Upper lobe of left lung (tissue), 6 donors: ENCODE results near the gene RARB. TPM values are rescaled to one million over a fixed set of nuclear protein-coding genes. Genes with fewer than 3 reads are reported as not detected.

Source experiments
- ATAC-seq, 2 donors: fragments of 200-7000 bp; cut with Tn5 transposase; one replicate each; pipeline ENCODE4 v1.9.1; 2022; ENCODE audit warnings: mild to moderate bottlenecking in 2 of 2, moderate library complexity in 2 of 2; ENCODE audit not compliant: low FRiP score in 2 of 2
- DNase-seq, 2 donors: peaks; one replicate each; pipeline ENCODE4 v3.0.0-alpha.2; 2019 to 2020
- H3K27ac ChIP-seq, 4 donors: fragments of 200-600 bp; sonication (generic); one replicate each; pipeline ENCODE4 v1.5.1; 2016 to 2019
- H3K27me3 ChIP-seq, 4 donors: fragments of 200-600 bp; sonication (generic); one replicate each; pipeline ENCODE4 v1.5.1; 2017 to 2019
- H3K36me3 ChIP-seq, 4 donors: fragments of 200-600 bp; sonication (generic); one replicate each; pipeline ENCODE4 v1.5.1; 2016 to 2019
- H3K4me1 ChIP-seq, 4 donors: fragments of 200-600 bp; sonication (generic); one replicate each; pipeline ENCODE4 v1.5.1; 2018 to 2019
- H3K4me3 ChIP-seq, 4 donors: fragments of 200-600 bp; sonication (generic); one replicate each; pipeline ENCODE4 v1.5.1; 2017 to 2019; ENCODE audit warnings: mild to moderate bottlenecking in 2 of 4, moderate library complexity in 1 of 4
- H3K9me3 ChIP-seq, 4 donors: fragments of 200-600 bp; sonication (generic); one replicate each; pipeline ENCODE4 v1.5.1; 2018 to 2019
- EP300 ChIP-seq, 4 donors: sonication (generic); formaldehyde crosslinking; IDR thresholded peaks; one replicate each; pipeline ENCODE4 v1.5.1; 2017; ENCODE audit warnings: antibody characterized with exemption in 4 of 4, control low read depth in 2 of 4
- POLR2A ChIP-seq, 4 donors: fragments of 450-650 bp; IDR thresholded peaks; one replicate each; pipeline ENCODE4 v1.5.1; 2016 to 2017; ENCODE audit warnings: antibody characterized with exemption in 4 of 4, mild to moderate bottlenecking in 2 of 4
- POLR2AphosphoS5 ChIP-seq, 2 donors: sonication (generic); formaldehyde crosslinking; IDR thresholded peaks; one replicate each; pipeline ENCODE4 v1.5.1; 2017; ENCODE audit warnings: antibody characterized with exemption in 2 of 2
- WGBS, 2 donors: methylation state at CpG; one replicate each; pipeline ENCODE4 v1.1.5; 2017 to 2018; 5-methylcytosine and 5-hydroxymethylcytosine counted together
- total RNA-seq, 6 donors: library from RNA; depleted of rRNA in 4 of 6; stranded (reverse); fragments of >200 nt in 4 of 6; gene quantifications; one replicate each; pipeline versions ENCODE4 v1.1.0 to v1.2.1, GENCODE V29; 2016 to 2021
- TF ChIP-seq, protein P1 (sequence below), 6 experiments: fragments of 450-650 bp in 4 of 6; fragments of 200-600 bp in 2 of 6; sonication (generic) in 2 of 6; IDR thresholded peaks; one replicate each; pipeline ENCODE4 v1.5.1; 2016 to 2019; ENCODE audit warnings: antibody characterized with exemption in 6 of 6
- donor health status: DM: no; HTN: no; CAD: no; lungs with moderate emphysema.
- donor health status: DM: no; HTN: yes; CAD: no; lungs with severe emphysema.

Gene RARB
- total RNA-seq, 6 donors from 2014 or later, result 3.9 to 15.4 (median 6.4) TPM

DNA sequence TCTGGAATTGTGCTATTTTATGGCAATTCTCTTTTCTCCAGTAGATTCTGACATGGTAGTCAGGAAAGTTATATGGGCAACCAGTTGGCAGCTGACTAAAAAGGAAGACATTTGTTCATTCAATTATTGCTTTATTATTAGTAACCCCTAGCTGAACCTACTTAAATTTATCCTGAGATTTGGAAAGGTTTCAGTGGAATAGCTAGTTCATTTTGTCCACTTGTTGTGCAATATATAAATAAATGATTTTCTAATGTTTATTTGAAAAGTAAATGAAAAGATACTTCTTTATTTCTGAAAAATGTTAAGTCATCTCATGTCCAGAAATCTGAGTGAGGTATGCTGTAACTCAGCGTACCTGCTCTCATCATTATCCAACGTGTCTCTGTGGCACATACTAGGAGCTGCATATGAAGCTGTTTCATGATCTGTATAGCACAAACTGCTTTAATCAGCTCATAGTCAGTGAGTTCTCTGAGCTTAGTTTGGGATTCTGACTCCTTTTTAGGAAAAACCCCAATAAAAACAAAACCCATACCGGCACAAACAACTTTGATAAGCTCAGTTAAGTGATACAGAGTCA, 35.9 kb downstream of the RARB start:
- H3K27me3 ChIP-seq, result no peaks in the 10 kb centered on the region
- no peaks in the 10 kb centered on the region for H3K9me3 ChIP-seq
- TF ChIP-seq EP300 (IDR thresholded peaks at IDR 0.05) (no peak), POLR2A (IDR thresholded peaks at IDR 0.05) (no peak), POLR2AphosphoS5 (IDR thresholded peaks at IDR 0.05) (no peak)
- TF ChIP-seq, protein P1, sequence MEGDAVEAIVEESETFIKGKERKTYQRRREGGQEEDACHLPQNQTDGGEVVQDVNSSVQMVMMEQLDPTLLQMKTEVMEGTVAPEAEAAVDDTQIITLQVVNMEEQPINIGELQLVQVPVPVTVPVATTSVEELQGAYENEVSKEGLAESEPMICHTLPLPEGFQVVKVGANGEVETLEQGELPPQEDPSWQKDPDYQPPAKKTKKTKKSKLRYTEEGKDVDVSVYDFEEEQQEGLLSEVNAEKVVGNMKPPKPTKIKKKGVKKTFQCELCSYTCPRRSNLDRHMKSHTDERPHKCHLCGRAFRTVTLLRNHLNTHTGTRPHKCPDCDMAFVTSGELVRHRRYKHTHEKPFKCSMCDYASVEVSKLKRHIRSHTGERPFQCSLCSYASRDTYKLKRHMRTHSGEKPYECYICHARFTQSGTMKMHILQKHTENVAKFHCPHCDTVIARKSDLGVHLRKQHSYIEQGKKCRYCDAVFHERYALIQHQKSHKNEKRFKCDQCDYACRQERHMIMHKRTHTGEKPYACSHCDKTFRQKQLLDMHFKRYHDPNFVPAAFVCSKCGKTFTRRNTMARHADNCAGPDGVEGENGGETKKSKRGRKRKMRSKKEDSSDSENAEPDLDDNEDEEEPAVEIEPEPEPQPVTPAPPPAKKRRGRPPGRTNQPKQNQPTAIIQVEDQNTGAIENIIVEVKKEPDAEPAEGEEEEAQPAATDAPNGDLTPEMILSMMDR (IDR thresholded peaks at IDR 0.05), result no peak
- H3K4me1 ChIP-seq, result peaks cover 0 to 12% (median 7%) of the 10 kb centered on the region in 4 donors
- ATAC-seq, result no peak
- H3K4me3 ChIP-seq, result no peak overlapping the region
- WGBS, 2 donors, result 89 to 92% methylated on average over 3 of the region's 3 CpGs
- no peak overlapping the region for H3K27ac ChIP-seq
- DNase-seq, result no peak
- H3K36me3 ChIP-seq, result no peaks in the 10 kb centered on the region

DNA sequence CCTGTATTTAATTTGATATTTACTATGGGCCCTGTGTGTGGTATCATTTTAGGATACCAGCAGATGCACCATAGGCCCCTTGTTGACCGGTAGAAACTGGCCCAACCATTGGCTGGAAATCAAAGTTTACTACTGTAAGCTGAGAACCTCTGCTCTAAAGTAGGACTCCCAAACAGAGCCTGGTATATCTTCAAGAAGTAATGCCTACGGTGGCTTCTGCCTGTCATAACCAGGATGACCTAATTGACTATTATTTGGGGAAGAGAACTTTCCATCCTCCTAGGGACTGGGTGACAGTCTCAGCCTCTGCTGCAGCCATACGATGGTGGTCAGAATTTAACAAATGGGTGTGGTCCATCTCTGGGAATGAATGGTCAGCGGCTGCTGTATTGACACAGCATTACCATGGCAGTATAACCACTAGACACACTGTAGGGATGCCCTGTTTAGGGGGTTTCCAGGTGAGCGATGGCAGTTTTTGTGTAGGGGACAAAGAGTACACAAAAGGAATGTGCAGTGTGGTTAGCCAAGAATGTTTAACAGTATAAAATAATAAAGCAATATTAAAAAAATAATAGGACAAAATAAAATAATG, 37.3 kb downstream of the RARB start:
- no peaks in the 10 kb centered on the region for H3K9me3 ChIP-seq
- no peak for DNase-seq
- H3K4me3 ChIP-seq, result no peak overlapping the region
- WGBS, 2 donors, result 85% methylated on average over 5 of the region's 5 CpGs
- H3K27ac ChIP-seq, result no peak overlapping the region
- no peak for ATAC-seq
- H3K27me3 ChIP-seq, result no peaks in the 10 kb centered on the region
- H3K36me3 ChIP-seq, result no peaks in the 10 kb centered on the region
- TF ChIP-seq POLR2A (IDR thresholded peaks at IDR 0.05) (no peak), EP300 (IDR thresholded peaks at IDR 0.05) (no peak), POLR2AphosphoS5 (IDR thresholded peaks at IDR 0.05) (no peak)
- TF ChIP-seq, protein P1 (IDR thresholded peaks at IDR 0.05), result no peak
- peaks cover 4 to 23% (median 13%) of the 10 kb centered on the region in 4 donors for H3K4me1 ChIP-seq

DNA sequence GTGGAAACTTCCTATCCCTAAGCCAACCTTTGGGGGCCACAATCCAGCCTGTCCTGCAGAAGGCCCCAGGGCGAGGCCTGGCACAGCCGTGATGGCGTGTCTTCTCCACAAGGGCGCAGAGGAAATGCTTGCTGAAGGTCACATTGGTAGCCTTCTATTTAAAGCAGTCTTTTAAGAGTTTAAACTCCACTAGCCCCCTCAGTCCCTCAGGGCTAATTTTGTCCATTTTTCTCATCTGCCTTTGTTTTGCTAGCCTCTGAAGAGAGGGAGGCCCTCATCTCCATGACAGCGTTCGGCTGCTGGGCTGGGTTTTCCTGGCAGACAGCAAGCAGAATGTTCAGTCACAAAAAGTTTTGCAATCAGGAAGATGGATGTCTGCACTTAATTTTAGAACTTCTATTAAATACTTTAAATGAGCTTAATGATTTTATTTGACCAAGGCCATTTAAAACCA, 40.8 kb downstream of the RARB start:
- H3K27me3 ChIP-seq, result no peaks in the 10 kb centered on the region
- peak overlapping the region in 2 of 4 donors; percentile 56 to 76 for H3K27ac ChIP-seq
- H3K4me3 ChIP-seq, result no peak overlapping the region
- peak; percentile 65 to 91 for ATAC-seq
- no peaks in the 10 kb centered on the region for H3K9me3 ChIP-seq
- no peaks in the 10 kb centered on the region for H3K36me3 ChIP-seq
- no peak for TF ChIP-seq POLR2A (IDR thresholded peaks at IDR 0.05)
- no peak for TF ChIP-seq EP300 (IDR thresholded peaks at IDR 0.05)
- TF ChIP-seq, protein P1 (IDR thresholded peaks at IDR 0.05), result peak in 3 of 6 experiments; percentile 12 to 35 (median 28)
- peak in 1 of 2 donors; percentile 50 for TF ChIP-seq POLR2AphosphoS5 (IDR thresholded peaks at IDR 0.05)
- peak in 1 of 2 donors; percentile 75 for DNase-seq
- WGBS, 2 donors, result 40 to 45% methylated on average over 6 of the region's 6 CpGs
- peaks cover 13 to 28% (median 20%) of the 10 kb centered on the region in 4 donors for H3K4me1 ChIP-seq

DNA sequence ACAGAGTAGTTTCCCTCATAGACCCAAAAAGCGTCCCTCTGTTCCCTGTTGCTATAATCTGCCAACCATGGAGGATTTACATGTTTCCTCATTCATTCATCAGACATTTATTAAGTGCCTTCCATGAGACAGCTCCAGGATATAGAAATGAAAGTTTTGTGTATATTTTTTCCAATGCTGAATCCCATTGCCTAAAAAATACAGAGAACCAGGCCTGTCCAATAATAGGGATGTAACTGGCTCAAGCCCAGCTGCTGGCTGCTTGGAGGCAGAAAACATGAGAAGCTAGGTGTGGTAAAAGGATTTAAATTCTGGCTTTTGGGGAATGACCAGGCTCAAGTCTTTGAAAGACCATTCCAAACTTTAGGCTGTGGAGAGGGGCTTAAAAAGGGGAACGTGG, 41.5 kb downstream of the RARB start:
- no peak for DNase-seq
- H3K9me3 ChIP-seq, result no peaks in the 10 kb centered on the region
- H3K27me3 ChIP-seq, result no peaks in the 10 kb centered on the region
- peaks cover 13 to 28% (median 20%) of the 10 kb centered on the region in 4 donors for H3K4me1 ChIP-seq
- ATAC-seq, result peak in 1 of 2 donors; percentile 9
- peak overlapping the region in 3 of 4 donors; percentile 44 to 76 (median 51) for H3K27ac ChIP-seq
- H3K4me3 ChIP-seq, result no peak overlapping the region
- WGBS, 2 donors, result 75 to 81% methylated on average over 2 of the region's 2 CpGs
- TF ChIP-seq, protein P1 (IDR thresholded peaks at IDR 0.05), result no peak
- TF ChIP-seq POLR2A (IDR thresholded peaks at IDR 0.05) (no peak), EP300 (IDR thresholded peaks at IDR 0.05) (no peak), POLR2AphosphoS5 (IDR thresholded peaks at IDR 0.05) (no peak)
- no peaks in the 10 kb centered on the region for H3K36me3 ChIP-seq
